NCI-H2227 (cell line): Measurements from ENCODE around the gene VIPR2.
"Not testable (repeated sequence)": the region's sequence is repeated elsewhere in the genome, so short reads cannot be mapped to it uniquely, and the experiment has no call there.

Experiments
- DNase-seq: peaks from one replicate; lab custom pipeline; 2025; ENCODE audit not compliant: unreplicated experiment; lab: John Stamatoyannopoulos, UW

Gene VIPR2

GRCh38 chr7:159144758-159145489, at the start of gene VIPR2:
Gene VIPR2 (minus strand): TSS chr7:159144867. CDS start chr7:159144771, 96 bp downstream.
- DNase-seq, result peak; percentile 16

DNA sequence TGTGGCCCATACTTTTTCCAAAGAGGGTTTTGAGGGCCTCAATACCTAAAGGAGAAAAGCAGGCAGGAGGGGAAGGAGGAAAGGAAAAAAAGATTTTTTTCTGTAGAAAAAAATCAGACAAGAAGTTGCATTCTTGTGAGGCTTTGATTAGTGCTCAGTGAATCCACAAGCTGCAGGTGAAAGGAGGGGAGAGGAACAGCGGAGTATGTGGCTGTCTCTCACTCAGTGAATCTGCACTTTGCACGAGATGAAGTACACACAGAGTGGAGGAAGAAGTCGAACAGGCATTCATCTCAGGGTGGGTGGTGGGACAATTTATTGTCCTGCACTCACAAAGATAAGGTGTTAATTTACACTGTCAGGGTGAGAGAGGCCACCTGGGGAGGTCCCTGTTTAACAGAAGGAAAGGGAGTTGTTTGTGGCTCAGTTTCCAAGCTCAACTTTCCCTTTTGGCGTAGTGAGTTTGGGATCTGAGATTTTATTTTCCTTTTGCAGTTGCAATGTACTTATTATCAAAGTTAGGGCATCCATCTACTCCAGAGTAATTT, 49.0 kb upstream of the VIPR2 start:
- no peak for DNase-seq

- no peak for DNase-seq
These were observed 48.2 kb upstream of the VIPR2 start for GRCh38 chr7:159192725-159193453.

DNA sequence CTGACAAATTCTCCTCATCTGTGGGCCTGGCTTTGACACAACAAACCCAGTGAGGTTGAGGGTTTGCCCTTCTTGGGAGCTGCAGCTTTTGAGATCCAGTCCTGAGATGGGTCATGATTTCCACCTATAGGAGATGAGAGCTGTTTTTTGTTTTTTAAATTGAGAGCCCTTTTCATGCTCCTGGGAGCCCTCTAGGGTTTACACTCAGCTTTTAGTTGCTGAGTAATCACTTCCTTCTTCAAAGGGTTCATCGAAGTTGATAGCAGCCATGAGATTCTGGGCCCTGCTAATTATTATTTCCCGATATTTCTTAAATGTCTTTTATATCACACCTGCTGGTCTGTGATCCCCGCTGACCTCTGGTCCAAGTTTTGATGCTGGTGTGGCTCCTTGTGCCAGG, 47.3 kb upstream of the VIPR2 start:
- no peak for DNase-seq

DNA sequence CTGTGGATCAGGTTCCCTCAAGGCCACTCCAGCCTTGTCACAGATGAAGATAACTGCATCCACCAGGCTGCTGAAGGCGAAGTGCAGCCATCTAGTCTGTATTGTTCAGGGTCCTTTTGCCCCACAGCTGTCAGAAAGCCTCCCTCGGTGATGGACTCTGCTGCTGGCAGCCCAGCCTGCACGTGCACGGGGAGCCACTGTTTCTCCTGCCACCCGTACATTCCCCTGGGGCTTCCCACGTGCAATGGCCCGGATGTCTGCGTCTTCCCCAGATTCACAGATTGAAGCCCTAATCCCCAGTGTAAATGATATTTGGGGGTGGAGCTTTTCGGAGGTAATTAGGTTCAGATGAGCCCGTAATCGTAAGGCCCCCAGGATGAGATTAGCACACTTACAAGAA, 46.6 kb upstream of the VIPR2 start:
- DNase-seq, result no peak

GRCh38 chr7:159188011-159188410, 43.3 kb upstream of the VIPR2 start:
- DNase-seq, result no peak

GRCh38 chr7:159179241-159179640, 34.6 kb upstream of the VIPR2 start:
- DNase-seq, result no peak

- no peak for DNase-seq
These were observed 32.8 kb upstream of the VIPR2 start for GRCh38 chr7:159177284-159177953.

- DNase-seq, result no peak
These were observed 31.1 kb upstream of the VIPR2 start for GRCh38 chr7:159175792-159176191.

DNA sequence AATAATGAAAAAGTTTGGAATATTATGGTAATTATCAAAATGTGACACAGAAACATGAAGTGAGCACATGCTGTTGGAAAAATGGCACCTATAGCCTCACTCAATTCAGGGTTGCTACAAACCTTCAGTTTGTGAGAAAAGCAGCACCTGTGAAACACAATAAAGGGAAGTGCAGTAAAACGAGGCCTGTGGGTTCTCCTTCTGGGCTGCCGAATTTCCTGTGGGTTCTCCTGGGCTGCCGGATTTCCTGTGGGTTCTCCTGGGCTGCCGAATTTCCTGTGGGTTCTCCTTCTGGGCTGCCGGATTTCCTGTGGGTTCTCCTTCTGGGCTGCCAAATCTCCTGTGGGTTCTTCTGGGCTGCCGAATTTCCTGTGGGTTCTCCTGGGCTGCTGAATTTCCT, 30.4 kb upstream of the VIPR2 start:
- not testable (repeated sequence) for DNase-seq

- DNase-seq, result no peak
These were observed 27.7 kb upstream of the VIPR2 start for GRCh38 chr7:159172400-159172799.

DNA sequence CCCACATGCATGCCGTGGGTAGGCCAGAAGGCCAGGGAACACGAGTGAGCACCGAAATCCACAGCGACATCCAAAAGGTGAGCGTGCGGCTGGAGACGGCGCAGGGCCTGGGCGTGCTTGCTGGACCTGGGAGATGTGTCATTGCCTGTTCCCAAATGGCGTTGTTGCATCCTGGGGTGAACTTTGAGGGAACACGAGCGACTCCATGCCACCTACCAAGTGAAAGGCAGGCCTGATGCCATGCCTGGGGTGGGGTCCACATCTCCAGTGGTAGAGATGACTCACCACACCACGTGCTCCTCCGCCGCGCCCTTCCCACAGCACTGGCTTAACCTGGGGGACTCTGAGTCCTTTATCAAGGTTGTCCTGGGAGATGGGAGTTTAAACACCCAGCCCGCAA, 24.7 kb upstream of the VIPR2 start:
- no peak for DNase-seq

DNA sequence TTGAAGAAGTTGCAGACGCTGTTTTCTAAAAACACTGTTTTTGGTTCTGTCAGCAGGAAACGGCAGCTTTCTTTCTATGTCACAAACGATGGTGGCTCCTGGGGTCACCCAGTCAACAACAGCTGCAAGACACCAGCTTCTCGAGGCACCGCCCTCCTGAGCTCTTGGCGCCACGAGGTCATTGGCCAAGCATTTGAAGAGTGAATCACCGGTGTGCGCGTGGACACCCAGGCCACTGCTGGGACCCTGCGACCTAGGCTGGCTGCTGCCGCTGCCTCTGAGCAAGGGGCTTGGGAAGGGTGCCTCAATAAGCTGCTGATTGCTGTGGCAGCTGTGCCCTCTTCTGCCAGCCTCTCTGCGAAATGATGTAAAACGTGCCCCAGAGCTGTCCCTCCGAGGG, 22.5 kb upstream of the VIPR2 start:
- no peak for DNase-seq

DNA sequence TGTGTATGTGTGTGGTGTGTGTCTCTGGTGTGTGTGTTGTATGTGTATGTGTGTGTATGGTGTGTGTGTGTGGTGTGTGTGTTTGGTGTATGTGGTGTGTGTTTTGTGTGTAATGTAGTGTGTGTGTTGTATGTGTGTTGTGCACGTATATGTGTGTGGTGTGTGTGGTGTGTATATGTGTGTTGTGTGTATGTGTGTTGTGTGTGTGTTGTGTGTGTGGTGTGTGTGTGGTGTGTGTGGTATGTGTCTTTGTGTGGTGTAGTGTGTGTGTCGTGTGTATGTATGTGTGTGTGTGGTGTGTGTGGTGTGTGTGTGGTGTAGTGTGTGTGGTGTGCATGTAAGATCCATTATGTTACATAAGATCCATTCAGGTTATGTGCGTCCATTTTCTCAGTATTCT, 21.9 kb upstream of the VIPR2 start:
- no peak for DNase-seq

GRCh38 chr7:159165352-159165751, 20.7 kb upstream of the VIPR2 start:
- DNase-seq, result no peak

GRCh38 chr7:159163703-159164301, 19.1 kb upstream of the VIPR2 start:
- not testable (repeated sequence) for DNase-seq

GRCh38 chr7:159162050-159162626, 17.5 kb upstream of the VIPR2 start:
- not testable (repeated sequence) for DNase-seq

- DNase-seq, result no peak
These were observed 15.8 kb upstream of the VIPR2 start for GRCh38 chr7:159160450-159160849.

DNA sequence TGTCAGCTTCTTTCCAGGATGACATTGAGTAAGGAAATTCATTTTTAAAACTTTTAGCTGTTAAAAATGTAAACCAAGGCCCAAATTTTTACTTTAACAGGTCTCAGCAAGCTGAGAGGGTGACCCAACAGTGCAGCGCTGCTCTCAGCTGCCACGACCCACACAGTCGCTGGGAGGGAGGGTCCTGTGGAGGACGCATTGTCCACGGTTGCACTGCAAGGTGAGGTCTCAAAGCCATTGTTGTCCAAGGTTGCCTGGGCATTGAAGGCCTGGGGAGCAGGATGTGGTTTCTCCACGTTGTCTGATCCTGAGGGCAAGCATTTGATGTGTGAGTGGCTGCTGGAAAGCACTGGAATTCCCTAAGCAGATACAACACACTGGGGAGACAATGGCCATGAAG, 15.1 kb upstream of the VIPR2 start:
- no peak for DNase-seq

- DNase-seq, result no peak
These were observed 14.3 kb upstream of the VIPR2 start for GRCh38 chr7:159158888-159159405.
